NCI-H1436 treated with DMSO at 0.1 percent for 48 hours (cell line): ENCODE data around the gene KCTD20.
"Not testable (repeated sequence)": the region's sequence is repeated elsewhere in the genome, so short reads cannot be mapped to it uniquely, and the experiment has no call there.

Experiments
- DNase-seq: peaks from one replicate; lab custom pipeline; 2025; lab: John Stamatoyannopoulos, UW

The KCTD20 gene

DNA sequence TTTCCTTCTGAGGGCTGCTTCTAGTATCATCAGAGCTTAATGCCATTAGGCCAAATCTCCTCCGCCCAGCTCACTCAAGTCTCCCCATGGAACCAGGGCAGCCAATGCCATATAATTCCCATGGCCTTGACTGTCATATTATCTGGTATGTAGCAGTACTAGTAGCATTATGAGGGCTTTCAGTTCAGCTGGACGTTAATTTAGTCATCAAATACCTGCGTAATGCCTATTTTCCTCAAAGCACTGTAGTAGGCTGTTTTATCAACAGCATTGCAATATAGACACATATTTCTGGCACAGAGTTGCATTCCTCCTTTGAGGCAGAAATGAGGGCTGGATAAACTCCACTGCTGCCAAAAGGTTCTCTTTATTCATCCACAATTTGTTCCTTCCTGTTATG lies 1.7 kb downstream of the KCTD20 start:
- no peak for DNase-seq

GRCh38 chr6:36445621-36446020 lies 2.8 kb downstream of the KCTD20 start:
- DNase-seq: no peak

GRCh38 chr6:36449173-36449572 lies 6.4 kb downstream of the KCTD20 start:
- not testable (repeated sequence) for DNase-seq

DNA sequence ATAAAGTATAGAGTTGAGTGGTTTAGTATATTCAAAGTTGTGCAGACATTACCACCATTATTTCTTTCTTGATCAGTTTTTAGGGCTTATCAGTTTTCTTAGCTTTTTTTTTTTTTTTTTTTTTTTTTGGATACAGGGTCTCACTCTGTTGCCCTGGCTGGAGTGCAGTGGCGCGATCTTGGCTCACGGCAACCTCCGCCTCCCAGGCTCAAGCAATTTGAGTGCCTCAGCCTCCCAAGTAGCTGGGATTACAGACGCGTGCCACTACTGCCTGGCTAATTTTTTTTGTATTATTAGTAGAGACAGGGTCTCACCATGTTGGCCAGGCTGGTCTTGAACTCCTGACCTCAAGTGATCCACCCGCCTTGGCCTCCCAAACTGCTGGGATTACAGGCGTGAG lies 10.1 kb downstream of the KCTD20 start:
- not testable (repeated sequence) for DNase-seq

- no peak for DNase-seq
These were observed 12.8 kb downstream of the KCTD20 start for GRCh38 chr6:36455486-36456027.

DNA sequence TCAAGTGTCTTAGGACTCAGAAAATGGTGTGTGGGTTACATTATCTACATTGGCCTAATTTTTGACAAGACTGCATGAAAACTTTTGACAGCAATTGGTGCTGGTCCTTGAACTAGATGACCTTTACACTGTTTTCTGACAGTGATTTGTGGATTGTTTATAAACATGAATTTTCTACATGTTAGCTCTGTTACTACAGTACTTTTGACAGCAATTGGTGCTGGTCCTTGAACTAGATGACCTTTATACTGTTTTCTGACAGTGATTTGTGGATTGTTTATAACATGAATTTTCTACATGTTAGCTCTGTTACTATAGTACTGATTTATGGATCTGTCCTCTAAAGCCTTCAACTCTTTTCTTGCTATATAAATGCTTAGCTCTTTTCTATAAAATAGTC lies 16.7 kb downstream of the KCTD20 start:
- no peak for DNase-seq

DNA sequence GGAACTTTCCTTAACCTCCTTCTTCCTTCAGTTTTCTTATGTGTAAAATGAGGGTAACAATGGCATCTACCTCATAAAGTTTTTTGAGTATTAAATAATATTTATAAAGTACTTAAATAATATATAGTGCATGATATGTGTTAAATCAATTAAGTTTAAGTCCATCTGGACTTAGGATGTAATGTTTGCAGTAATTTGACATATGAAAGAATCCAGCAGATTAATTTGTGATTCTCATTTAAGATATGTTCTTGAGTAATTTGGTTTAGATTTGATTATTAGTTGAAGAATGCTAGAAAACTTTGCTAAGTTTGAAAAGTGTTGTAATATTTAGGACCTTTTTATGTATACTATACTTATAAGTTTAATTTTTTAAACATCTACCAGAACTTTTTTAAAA lies 18.1 kb downstream of the KCTD20 start:
- DNase-seq: no peak

DNA sequence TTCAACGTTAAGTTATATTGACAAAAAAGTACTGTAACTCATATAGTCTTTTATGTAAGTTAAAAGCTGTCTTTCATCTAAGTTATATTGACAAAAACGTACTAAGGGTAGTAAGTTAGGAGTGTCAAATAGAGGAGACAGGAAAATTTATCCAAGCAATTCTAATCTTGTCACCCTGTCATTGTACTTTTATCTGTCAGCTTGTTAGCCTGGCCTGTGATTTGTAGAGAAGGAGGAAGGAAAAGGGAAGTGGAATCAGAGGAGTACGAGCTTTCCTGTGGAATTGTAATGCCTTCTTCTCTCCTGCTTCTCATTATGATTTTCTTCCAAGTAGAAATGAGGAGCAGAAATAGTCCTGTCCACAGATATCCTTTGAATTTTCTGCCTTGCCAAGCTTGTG lies 18.8 kb downstream of the KCTD20 start:
- DNase-seq: no peak

DNA sequence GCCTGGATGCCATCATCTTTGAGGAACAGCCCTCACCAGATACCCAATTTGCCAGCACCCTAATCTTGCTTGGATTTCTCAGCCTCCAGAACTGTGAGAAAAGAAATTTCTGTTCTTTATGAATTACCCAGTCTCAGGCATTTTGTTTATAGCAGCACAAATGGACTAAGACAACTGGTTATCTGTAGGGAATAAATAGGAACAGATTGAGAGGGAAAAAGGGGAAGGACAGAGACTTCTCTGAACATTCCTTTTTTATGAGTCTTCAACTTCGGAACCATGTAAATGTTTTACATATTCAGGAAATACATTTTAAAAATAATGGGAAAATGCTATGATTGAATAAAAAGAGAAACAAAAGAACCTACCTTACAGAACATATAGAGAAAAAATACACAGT lies 20.9 kb downstream of the KCTD20 start:
- no peak for DNase-seq

DNA sequence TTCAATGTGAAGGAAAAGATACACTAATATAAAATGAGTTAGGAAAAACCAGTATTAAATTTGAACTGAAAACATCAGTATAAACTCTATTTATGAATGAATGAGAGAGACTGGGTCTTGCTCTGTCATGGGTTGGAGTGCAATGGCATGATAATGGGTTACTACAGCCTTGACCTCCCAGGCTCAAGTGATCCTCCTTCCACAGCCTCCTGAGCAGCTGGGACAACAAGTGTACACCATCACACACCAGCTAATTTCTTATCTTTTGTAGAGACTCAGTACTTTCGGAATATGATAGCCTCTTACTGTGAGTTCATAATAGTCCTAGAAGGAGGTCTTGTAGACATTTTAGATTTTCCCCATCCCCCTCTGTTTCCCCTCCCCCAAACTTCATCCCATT lies 21.4 kb downstream of the KCTD20 start:
- no peak for DNase-seq

DNA sequence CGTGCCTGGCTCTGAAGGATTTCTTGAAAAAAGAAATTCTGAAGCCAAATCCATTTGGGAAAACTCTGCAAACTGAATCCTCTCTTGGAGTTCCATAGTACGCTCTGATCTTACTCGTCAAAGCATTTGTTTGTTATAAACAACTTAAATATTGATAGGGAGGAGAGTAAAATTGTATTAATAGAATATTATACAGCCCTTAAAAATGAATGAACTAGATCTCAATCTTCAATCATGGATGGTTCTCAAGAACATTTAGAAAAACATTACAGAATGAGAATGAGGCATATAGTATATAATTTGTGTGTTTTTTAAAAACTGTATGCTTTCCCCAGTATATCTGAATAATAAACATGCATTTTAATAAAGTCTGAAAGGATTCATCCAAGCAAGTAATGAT lies 24.8 kb downstream of the KCTD20 start:
- DNase-seq: no peak

GRCh38 chr6:36469148-36469661 lies 26.4 kb downstream of the KCTD20 start:
- no peak for DNase-seq

DNA sequence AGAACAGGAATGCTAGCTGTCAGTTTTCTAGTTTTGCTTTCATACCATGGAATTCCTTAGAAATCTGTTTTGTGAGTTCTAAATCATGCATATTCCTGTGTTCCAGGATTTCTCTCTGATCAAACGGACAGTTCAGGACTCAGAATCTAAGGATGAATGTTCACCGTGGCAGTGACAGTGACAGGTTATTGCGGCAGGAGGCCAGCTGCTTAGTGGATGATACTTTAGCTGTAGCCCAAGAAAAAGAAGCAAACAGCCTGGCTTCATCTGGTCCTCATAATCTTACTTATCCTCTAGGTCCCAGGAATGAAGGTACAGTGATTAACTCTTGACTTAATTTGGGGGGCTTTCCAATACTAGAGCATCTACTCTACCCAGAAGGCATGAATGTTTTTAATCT lies 27.1 kb downstream of the KCTD20 start:
- DNase-seq: no peak

GRCh38 chr6:36478051-36478526 lies 35.3 kb downstream of the KCTD20 start:
- DNase-seq: no peak

DNA sequence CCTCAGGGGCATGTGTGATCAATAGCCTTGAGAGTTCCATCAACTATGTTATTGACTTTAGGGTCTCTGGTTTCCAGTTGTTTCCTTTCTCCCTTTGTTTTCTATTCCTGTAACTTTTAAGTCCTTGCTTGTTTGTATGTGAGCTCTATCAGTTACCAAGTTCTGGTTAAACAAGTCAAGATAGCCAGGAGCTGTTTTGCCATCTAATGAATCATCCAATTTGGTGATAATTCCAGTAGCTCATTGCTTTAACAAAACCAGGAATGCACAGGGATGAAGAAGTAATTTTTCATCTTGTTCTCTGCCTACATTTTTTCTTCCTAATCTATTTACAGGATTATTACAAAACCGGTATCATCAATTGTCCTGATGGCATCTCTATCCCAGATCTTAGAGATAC lies 36.5 kb downstream of the KCTD20 start:
- no peak for DNase-seq

- DNase-seq: not testable (repeated sequence)
These were observed 40.5 kb downstream of the KCTD20 start for GRCh38 chr6:36483326-36483725.

DNA sequence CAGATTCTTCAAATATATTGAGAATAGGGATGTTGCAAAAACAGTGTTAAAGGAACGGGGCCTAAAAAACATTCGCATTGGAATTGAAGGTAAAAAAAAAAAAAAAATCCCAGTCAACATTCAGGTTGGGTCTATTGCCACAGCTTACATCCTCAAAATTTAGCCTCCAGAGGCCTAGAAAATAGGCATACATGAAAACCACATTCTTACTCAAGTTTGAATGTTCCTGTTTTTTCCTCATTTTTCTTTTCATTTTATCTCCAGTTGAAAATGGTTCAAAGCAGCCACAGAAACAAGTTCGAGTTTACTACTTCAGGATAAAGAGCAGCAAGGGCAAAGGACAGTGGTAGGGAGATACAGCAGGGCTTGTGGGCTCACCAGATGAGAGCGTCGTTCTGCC lies 41.9 kb downstream of the KCTD20 start:
- DNase-seq: no peak

- DNase-seq: no peak
These were observed 44.9 kb downstream of the KCTD20 start for GRCh38 chr6:36487698-36488097.

DNA sequence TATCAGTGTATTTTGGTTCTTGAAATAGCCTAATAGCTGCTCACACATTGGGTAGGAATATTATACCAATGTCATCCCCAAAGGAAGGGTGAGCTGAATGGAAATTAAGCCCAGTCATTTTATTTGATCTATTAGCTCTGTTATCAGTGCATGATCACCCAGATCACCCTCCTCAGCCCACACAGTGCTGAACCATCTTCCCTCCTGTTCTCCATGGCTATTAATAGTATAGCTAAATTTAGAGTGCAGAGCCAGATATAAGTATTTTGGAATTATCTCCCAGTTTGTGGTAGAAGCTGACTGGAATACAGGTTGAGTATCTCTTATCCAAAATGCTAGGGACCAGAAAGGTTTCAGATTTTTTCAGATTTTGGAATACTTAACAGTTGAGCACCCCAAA lies 45.4 kb downstream of the KCTD20 start:
- DNase-seq: no peak

DNA sequence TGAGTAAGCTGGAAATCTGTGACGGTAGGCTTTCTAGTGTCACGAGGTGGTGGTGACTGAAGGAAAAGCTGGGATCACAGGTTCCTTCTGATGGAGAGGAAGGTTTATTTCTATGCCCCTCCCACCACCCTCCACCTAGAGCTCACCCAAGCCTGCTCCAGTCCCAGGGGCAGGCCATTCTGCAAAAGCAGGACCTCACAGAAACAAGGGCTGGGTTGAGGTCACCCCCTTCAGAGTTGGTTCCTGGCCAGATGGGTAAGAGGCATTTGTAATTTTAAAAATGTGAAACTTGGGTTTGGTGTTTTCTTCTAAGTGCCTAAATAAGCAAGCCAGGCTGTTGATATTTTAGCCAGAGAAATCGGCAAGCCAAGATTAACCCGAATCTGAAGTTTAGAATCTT lies 46.6 kb downstream of the KCTD20 start:
- DNase-seq: no peak

GRCh38 chr6:36491378-36491965 lies 48.7 kb downstream of the KCTD20 start:
- no peak for DNase-seq

- no peak for DNase-seq
These were observed 49.3 kb downstream of the KCTD20 start for GRCh38 chr6:36492092-36492491.

DNA sequence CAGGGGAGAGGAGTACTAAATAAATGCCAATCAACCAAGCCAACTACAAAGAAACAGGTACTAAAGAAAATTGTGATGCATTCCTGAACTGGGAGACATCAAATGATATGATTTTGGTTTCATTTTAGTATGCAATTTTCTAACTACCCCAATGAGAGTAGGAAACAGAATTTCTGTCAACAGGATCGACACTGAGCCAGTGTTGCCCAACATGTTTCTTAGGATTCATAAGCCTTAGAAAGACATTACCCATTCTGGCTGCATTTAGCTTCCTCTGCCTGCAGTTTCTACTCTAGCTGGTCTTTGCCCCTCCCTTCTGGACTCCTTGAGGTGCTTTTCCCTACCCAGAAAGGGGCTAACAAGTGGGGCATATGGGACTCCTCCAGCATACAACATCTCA lies 49.8 kb downstream of the KCTD20 start:
- no peak for DNase-seq

DNA sequence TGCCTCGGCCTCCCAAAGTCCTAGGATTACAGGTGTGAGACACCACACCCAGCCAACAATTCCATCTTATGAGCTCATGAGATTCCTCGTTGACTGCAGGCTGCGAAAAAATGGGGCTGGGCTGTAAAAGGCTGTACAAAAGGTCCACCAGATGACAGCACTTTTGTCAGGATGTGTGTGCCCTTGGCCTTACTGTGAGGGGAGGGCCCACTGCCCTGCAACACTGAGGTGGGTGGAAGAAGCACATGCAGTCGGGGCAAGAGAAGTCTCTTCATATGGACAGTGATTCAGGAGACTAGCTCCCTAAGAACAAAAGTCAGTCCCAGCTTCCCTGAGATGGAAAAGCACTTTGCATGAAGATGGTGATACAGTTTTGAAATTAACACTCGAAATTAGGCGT lies 50.5 kb downstream of the KCTD20 start:
- DNase-seq: no peak
